Thymus (tissue), 11 donors: ENCODE data around the gene SBF1. TPM values are rescaled to one million over a fixed set of nuclear protein-coding genes. Genes with fewer than 3 reads are reported as not detected.
"Not testable (repeated sequence)": the region's sequence is repeated elsewhere in the genome, so short reads cannot be mapped to it uniquely, and the experiment has no call there.

Experiments
- DNase-seq, 9 donors: peaks; one replicate each; pipeline ENCODE4 v3.0.0-alpha.2; 2013; ENCODE audit warnings: low spot score in 9 of 9, low read depth in 6 of 9, missing footprints in 1 of 9
- H3K27ac ChIP-seq, 2 donors: one replicate each; pipeline ENCODE4 v1.5.1; 2013; ENCODE audit warnings: control low read depth in 1 of 2, low read depth in 1 of 2, low read length in 1 of 2, mild to moderate bottlenecking in 1 of 2, moderate library complexity in 1 of 2
- H3K27me3 ChIP-seq, 2 donors: one replicate each; pipeline ENCODE4 v1.5.1; 2013; ENCODE audit warnings: low read length in 1 of 2; ENCODE audit not compliant: control insufficient read depth in 2 of 2, insufficient read depth in 1 of 2
- H3K36me3 ChIP-seq, 2 donors: one replicate each; pipeline ENCODE4 v1.5.1; 2013; ENCODE audit warnings: low read length in 1 of 2, mild to moderate bottlenecking in 1 of 2, moderate library complexity in 1 of 2; ENCODE audit not compliant: control insufficient read depth in 2 of 2, insufficient read depth in 2 of 2
- H3K4me1 ChIP-seq, 2 donors: one replicate each; pipeline ENCODE4 v1.5.1; 2013; ENCODE audit warnings: low read length in 2 of 2; ENCODE audit not compliant: control insufficient read depth in 2 of 2, insufficient read depth in 2 of 2
- H3K4me3 ChIP-seq, 2 donors: one replicate each; pipeline ENCODE4 v1.5.1; 2013; ENCODE audit warnings: low read length in 2 of 2, control low read depth in 1 of 2, mild to moderate bottlenecking in 1 of 2
- H3K9me3 ChIP-seq, 2 donors: one replicate each; pipeline ENCODE4 v1.5.1; 2013; ENCODE audit warnings: low read length in 1 of 2, mild to moderate bottlenecking in 1 of 2; ENCODE audit not compliant: control insufficient read depth in 2 of 2, insufficient read depth in 1 of 2
- WGBS: extraction: QIAGEN DNeasy Blood & Tissue Kit; methylation state at CpG from one replicate; pipeline ENCODE4 v1.1.7; 2013; 5-methylcytosine and 5-hydroxymethylcytosine counted together
- polyA plus RNA-seq: library from polyadenylated mRNA; stranded (reverse); fragments of 200-250 nt; gene quantifications from one replicate; pipeline ENCODE4 v1.2.3, GENCODE V29; 2013
- total RNA-seq: library from RNA; stranded (reverse); fragments of 120-200 nt; gene quantifications from one replicate; pipeline ENCODE4 v1.2.4, GENCODE V29; 2013
- donor health status: healthy.

Gene SBF1
- total and polyA plus RNA-seq, 2 donors, result 56.7 to 88.2 TPM

DNA sequence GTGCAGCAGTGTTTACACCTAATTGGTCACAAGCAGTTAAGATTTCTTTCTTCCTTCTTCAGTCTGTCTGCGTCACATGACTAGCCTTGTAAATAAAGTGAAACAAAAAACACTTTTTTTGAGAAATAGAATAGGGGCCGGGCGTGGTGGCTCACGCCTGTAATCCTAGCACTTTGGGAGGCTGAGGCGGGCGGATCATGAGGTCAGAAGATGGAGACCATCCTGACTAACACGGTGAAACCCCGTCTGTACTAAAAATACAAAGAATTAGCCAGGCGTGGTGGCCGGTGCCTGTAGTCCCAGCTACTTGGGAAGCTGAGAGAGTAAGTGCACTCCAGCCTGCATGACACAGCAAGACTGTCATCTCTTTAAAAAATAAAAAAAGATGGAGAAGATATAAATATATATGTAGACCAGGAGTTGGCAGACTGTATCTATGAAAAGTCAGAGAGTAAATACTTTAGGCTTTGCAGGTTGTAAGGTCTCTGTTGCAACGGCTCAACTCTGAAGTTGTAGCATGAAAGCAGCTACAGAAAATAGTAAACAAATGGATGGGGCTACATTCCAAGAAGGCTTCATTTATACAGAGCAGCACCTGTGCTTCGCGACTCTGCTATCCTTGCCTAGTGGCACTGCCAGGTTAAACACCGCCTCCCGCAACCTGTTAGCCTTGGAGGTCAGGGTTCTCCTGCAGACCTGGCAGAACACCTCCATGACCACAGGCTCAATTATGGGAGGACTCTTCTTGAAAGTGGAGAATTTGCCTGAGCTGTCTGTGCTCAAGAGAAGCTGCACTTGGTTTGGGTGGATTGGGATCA is 75.8 kb downstream of the SBF1 start:
- H3K27me3 ChIP-seq, result no peaks in the 10 kb centered on the region
- no peak overlapping the region for H3K4me3 ChIP-seq
- peaks cover 0 to 5% of the 10 kb centered on the region in 2 donors for H3K4me1 ChIP-seq
- WGBS, result 82% methylated on average over 15 of the region's 15 CpGs
- no peak for DNase-seq
- peak overlapping the region; percentile 15 to 22 for H3K27ac ChIP-seq
- H3K9me3 ChIP-seq, result peaks cover 0 to 4% of the 10 kb centered on the region in 2 donors
- peaks cover 38 to 66% of the 10 kb centered on the region in 2 donors for H3K36me3 ChIP-seq

DNA sequence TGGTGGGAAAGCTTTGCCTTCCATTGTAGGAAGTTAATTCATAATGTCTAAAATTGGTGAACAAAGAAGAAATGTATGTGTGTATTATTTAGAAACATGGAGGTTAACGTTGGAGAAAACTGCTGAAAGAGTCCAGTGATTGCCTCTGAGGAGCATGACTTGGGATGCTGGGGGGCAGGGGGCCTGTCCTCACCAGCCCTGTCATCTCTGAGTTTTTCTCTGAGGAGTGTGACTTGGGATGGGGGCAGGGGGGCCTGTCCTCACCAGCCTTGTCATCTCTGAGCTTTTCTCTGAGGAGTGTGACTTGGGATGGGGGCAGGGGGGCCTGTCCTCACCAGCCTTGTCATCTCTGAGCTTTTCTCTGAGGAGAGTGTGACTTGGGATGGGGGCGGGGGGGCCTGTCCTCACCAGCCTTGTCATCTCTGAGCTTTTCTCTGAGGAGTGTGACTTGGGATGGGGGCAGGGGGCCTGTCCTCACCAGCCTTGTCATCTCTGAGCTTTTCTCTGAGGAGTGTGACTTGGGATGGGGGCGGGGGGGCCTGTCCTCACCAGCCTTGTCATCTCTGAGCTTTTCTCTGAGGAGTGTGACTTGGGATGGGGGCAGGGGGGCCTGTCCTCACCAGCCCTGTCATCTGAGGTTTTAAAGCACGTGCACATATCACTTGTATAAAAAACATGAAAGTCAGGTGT is 77.3 kb downstream of the SBF1 start:
- not testable (repeated sequence) for H3K27me3 ChIP-seq, H3K4me1 ChIP-seq, H3K9me3 ChIP-seq, DNase-seq, H3K4me3 ChIP-seq, H3K27ac ChIP-seq
- peaks cover 48 to 69% of the 10 kb centered on the region in 2 donors for H3K36me3 ChIP-seq
- WGBS, result 87% methylated on average over 4 of the region's 4 CpGs

DNA sequence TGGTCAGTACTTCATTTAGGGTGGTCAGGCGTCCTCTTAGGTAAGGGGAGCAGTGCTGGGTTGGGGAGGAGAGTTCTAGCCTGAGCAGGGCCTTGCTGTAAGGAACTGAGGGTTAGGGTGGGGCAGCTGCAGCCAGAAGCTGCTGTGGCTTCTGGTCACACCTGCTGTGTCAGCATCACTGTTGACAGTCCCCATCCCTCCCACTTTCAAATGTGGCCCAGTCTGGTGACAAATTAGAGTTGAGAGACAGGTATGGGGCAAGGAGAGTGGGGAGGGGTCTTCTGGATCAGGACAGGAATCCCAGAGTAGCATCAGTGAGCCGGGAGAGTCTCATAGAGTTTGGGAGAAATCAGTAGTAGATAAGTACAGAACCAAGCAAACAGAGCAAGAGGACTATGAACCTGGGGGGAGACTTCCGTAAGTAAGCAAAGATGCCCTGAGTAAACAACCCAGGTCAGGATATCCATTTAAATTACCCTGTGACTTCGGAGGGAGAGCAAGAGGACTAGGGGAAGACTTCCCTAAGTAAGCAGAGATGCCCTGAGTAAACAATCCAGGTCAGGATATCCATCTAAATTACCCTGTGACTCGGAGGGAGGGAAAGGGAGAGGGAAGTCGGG is 78.0 kb downstream of the SBF1 start:
- WGBS, result 95% methylated on average over 6 of the region's 6 CpGs
- no peak overlapping the region for H3K27ac ChIP-seq
- no peaks in the 10 kb centered on the region for H3K27me3 ChIP-seq
- DNase-seq, result no peak
- H3K9me3 ChIP-seq, result no peaks in the 10 kb centered on the region
- peaks cover 0 to 5% of the 10 kb centered on the region in 2 donors for H3K4me1 ChIP-seq
- no peak overlapping the region for H3K4me3 ChIP-seq
- H3K36me3 ChIP-seq, result peaks cover 47 to 70% of the 10 kb centered on the region in 2 donors

Other genes with a start within 250 kb of the SBF1 start
- gene TUBGCP6, start 230.0 kb downstream of the SBF1 start, total RNA-seq, result 29.2 TPM
- gene TUBGCP6, start 230.0 kb downstream of the SBF1 start, polyA plus RNA-seq, result 96.6 TPM
- gene HDAC10, start 223.8 kb downstream of the SBF1 start, total RNA-seq, result 11.6 TPM
- gene HDAC10, start 223.8 kb downstream of the SBF1 start, polyA plus RNA-seq, result 61.6 TPM
- gene MAPK12, start 213.4 kb downstream of the SBF1 start, total RNA-seq, result 2.2 TPM
- gene MAPK12, start 213.4 kb downstream of the SBF1 start, polyA plus RNA-seq, result 8.2 TPM
- 3.7 TPM for gene MAPK11, start 204.7 kb downstream of the SBF1 start, total RNA-seq
- 17.7 TPM for gene MAPK11, start 204.7 kb downstream of the SBF1 start, polyA plus RNA-seq
- 13.1 TPM for gene PLXNB2, start 167.4 kb downstream of the SBF1 start, total RNA-seq
- gene PLXNB2, start 167.4 kb downstream of the SBF1 start, polyA plus RNA-seq, result 53.2 TPM
- gene DENND6B, start 148.0 kb downstream of the SBF1 start, total RNA-seq, result 1.4 TPM
- gene DENND6B, start 148.0 kb downstream of the SBF1 start, polyA plus RNA-seq, result 8.3 TPM
- 45.7 TPM for gene PPP6R2, start 131.7 kb downstream of the SBF1 start, total RNA-seq
- gene PPP6R2, start 131.7 kb downstream of the SBF1 start, polyA plus RNA-seq, result 45.4 TPM
- 1.5 TPM for gene ADM2, start 6.5 kb upstream of the SBF1 start, total RNA-seq
- gene ADM2, start 6.5 kb upstream of the SBF1 start, polyA plus RNA-seq, result 1.4 TPM
- 0.61 TPM for gene MIOX, start 11.8 kb upstream of the SBF1 start, total RNA-seq
- 1.7 TPM for gene MIOX, start 11.8 kb upstream of the SBF1 start, polyA plus RNA-seq
- 23.5 TPM for gene LMF2, start 32.7 kb upstream of the SBF1 start, total RNA-seq
- 90.2 TPM for gene LMF2, start 32.7 kb upstream of the SBF1 start, polyA plus RNA-seq
- 57.6 TPM for gene NCAPH2, start 33.2 kb upstream of the SBF1 start, total RNA-seq
- gene NCAPH2, start 33.2 kb upstream of the SBF1 start, polyA plus RNA-seq, result 40.8 TPM
- 3.5 TPM for gene SCO2, start 50.6 kb upstream of the SBF1 start, total RNA-seq
- 9.8 TPM for gene SCO2, start 50.6 kb upstream of the SBF1 start, polyA plus RNA-seq
- gene TYMP, start 55.0 kb upstream of the SBF1 start, total RNA-seq, result 97.3 TPM
- gene TYMP, start 55.0 kb upstream of the SBF1 start, polyA plus RNA-seq, result 156 TPM
- 6.0 TPM for gene KLHDC7B, start 70.9 kb upstream of the SBF1 start, total RNA-seq
- gene KLHDC7B, start 70.9 kb upstream of the SBF1 start, polyA plus RNA-seq, result 23.4 TPM
- 0.19 TPM for gene SYCE3, start 87.9 kb upstream of the SBF1 start, total RNA-seq
- 1.1 TPM for gene SYCE3, start 87.9 kb upstream of the SBF1 start, polyA plus RNA-seq
- 8.5 TPM for gene CPT1B, start 103.4 kb upstream of the SBF1 start, total RNA-seq
- 74.1 TPM for gene CPT1B, start 103.4 kb upstream of the SBF1 start, polyA plus RNA-seq
- 65.6 TPM for gene CHKB, start 107.8 kb upstream of the SBF1 start, total RNA-seq
- 299 TPM for gene CHKB, start 107.8 kb upstream of the SBF1 start, polyA plus RNA-seq
- 0.33 TPM for gene MAPK8IP2, start 125.8 kb upstream of the SBF1 start, total RNA-seq
- 0.96 TPM for gene MAPK8IP2, start 125.8 kb upstream of the SBF1 start, polyA plus RNA-seq
- gene ARSA, start 153.1 kb upstream of the SBF1 start, total RNA-seq, result 10.7 TPM
- 63.3 TPM for gene ARSA, start 153.1 kb upstream of the SBF1 start, polyA plus RNA-seq
- gene SHANK3, start 197.8 kb upstream of the SBF1 start, total RNA-seq, result 0.61 TPM
- gene SHANK3, start 197.8 kb upstream of the SBF1 start, polyA plus RNA-seq, result 8.6 TPM